Caco-2 (cell line): ENCODE data around the gene SPPL2B. TPM values are rescaled to one million over a fixed set of nuclear protein-coding genes. Genes with fewer than 3 reads are reported as not detected.
A peak's percentile ranks its signal among the peaks of the same experiment; 100 is the strongest.

Experiments used
- BruUV-seq: library from RNA; stranded (reverse); fragments of 400-500 nt; replicated peaks from 2 replicates; lab custom pipeline; 2021; lab: Mats Ljungman, UMichigan
- CTCF ChIA-PET: fragments of 300-600 bp; sonication (Branson Sonifier 250); formaldehyde crosslinking; loops from one replicate; lab custom pipeline; 2022; ENCODE audit warnings: antibody characterized with exemption; lab: Charles Lee
- POLR2A ChIA-PET: fragments of 300-600 bp; sonication (Branson Sonifier 250); formaldehyde crosslinking; loops from one replicate; lab custom pipeline; 2022; ENCODE audit warnings: antibody characterized with exemption; lab: Charles Lee
- DNase-seq, 2 experiments: peaks; one replicate each; pipeline versions ENCODE4 v3.0.0 to v3.0.0-alpha.2; 2020 to 2022
- H3K27me3 ChIP-seq: replicated peaks from 2 replicates; pipeline ENCODE4 v1.6.0; 2011; ENCODE audit warnings: low read length; ENCODE audit not compliant: control insufficient read depth, insufficient read depth
- H3K36me3 ChIP-seq: 2 replicates; pipeline ENCODE4 v1.5.1; 2011; ENCODE audit warnings: low read length; ENCODE audit not compliant: control insufficient read depth, insufficient read depth
- H3K4me1 ChIP-seq: fragments of 250-450 bp; sonication (Bioruptor Pico); 2 replicates; pipeline ENCODE4 v1.5.1; 2020; ENCODE audit warnings: mild to moderate bottlenecking
- H3K4me3 ChIP-seq: 2 replicates; pipeline ENCODE4 v1.5.1; 2011; ENCODE audit warnings: low read depth, mild to moderate bottlenecking, control low read depth, low read length
- H3K9me3 ChIP-seq: fragments of 250-450 bp; sonication (Bioruptor Pico); 2 replicates; pipeline ENCODE4 v1.5.1; 2020; ENCODE audit warnings: mild to moderate bottlenecking, moderate library complexity
- H3K27ac Mint-ChIP-seq: one replicate; pipeline ENCODE4 v1.8.0; 2022; ENCODE audit warnings: mixed read lengths; ENCODE audit not compliant: unreplicated experiment
- H3K27me3 Mint-ChIP-seq: one replicate; pipeline ENCODE4 v1.8.0; 2022; ENCODE audit warnings: mixed read lengths; ENCODE audit not compliant: insufficient read depth, unreplicated experiment
- H3K36me3 Mint-ChIP-seq: one replicate; pipeline ENCODE4 v1.8.0; 2022; ENCODE audit warnings: mild to moderate bottlenecking, mixed read lengths; ENCODE audit not compliant: insufficient read depth, unreplicated experiment
- H3K4me1 Mint-ChIP-seq: one replicate; pipeline ENCODE4 v1.8.0; 2022; ENCODE audit warnings: low read depth, mixed read lengths; ENCODE audit not compliant: unreplicated experiment
- H3K4me3 Mint-ChIP-seq: one replicate; pipeline ENCODE4 v1.8.0; 2022; ENCODE audit warnings: mild to moderate bottlenecking, moderate library complexity, mixed read lengths; ENCODE audit not compliant: unreplicated experiment
- H3K9me3 Mint-ChIP-seq: one replicate; pipeline ENCODE4 v1.8.0; 2022; ENCODE audit warnings: mixed read lengths; ENCODE audit not compliant: unreplicated experiment
- intact Hi-C: fragments of 100-400 bp; cut with micrococcal nuclease; formaldehyde crosslinking; loops from one replicate; pipeline ENCODE4 v1.10.0; 2022; ENCODE audit not compliant: unreplicated experiment
- total RNA-seq: library from RNA; stranded (reverse); gene quantifications from 2 replicates; pipeline ENCODE4 v1.2.3, GENCODE V29; 2022
- TF ChIP-seq, protein P1 (sequence below), 2 experiments: fragments of 200-600 bp in 1 of 2; IDR thresholded peaks; 1 replicate in 1 of 2; 2 replicates in 1 of 2; pipeline versions ENCODE4 v1.5.1 to v1.8.0; 2011 to 2022; ENCODE audit warnings: antibody characterized with exemption in 1 of 2, control low read depth in 1 of 2, inconsistent platforms in 1 of 2, low read depth in 1 of 2, low read length in 1 of 2, mild to moderate bottlenecking in 1 of 2, moderate library complexity in 1 of 2; ENCODE audit not compliant: insufficient read depth in 1 of 2, severe bottlenecking in 1 of 2, unreplicated experiment in 1 of 2

The SPPL2B gene
- total RNA-seq, 1 experiment from 2014 or later = 92.3 TPM

GRCh38 chr19:2315818-2316353 lies 12.6 kb upstream of the SPPL2B start:
- CTCF ChIA-PET = interaction anchor here (0.8 to 1.2 kb wide), 2 partner anchors 15 to 160 kb away, joined by 3 to 7 read pairs; no protein-coding TSS in a partner anchor
- H3K27me3 Mint-ChIP-seq = no peaks in the 10 kb centered on the region
- no peaks in the 10 kb centered on the region for H3K27me3 ChIP-seq
- peaks cover 5% of the 10 kb centered on the region for H3K36me3 Mint-ChIP-seq
- intact Hi-C loops = loop anchor here (5.0 kb wide), 1 partner anchor 79 kb away; the partner anchor contains the start of genes PLEKHJ1 and SF3A2
- no peaks in the 10 kb centered on the region for H3K4me1 Mint-ChIP-seq
- TF ChIP-seq, protein P1, sequence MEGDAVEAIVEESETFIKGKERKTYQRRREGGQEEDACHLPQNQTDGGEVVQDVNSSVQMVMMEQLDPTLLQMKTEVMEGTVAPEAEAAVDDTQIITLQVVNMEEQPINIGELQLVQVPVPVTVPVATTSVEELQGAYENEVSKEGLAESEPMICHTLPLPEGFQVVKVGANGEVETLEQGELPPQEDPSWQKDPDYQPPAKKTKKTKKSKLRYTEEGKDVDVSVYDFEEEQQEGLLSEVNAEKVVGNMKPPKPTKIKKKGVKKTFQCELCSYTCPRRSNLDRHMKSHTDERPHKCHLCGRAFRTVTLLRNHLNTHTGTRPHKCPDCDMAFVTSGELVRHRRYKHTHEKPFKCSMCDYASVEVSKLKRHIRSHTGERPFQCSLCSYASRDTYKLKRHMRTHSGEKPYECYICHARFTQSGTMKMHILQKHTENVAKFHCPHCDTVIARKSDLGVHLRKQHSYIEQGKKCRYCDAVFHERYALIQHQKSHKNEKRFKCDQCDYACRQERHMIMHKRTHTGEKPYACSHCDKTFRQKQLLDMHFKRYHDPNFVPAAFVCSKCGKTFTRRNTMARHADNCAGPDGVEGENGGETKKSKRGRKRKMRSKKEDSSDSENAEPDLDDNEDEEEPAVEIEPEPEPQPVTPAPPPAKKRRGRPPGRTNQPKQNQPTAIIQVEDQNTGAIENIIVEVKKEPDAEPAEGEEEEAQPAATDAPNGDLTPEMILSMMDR (IDR thresholded peaks at IDR 0.05; ENCODE audit: insufficient read depth in 1 of 2, low read depth in 1 of 2, low read length in 1 of 2, severe bottlenecking in 1 of 2, unreplicated experiment in 1 of 2) = peak; percentile 38 to 57
- no peak overlapping the region for H3K27ac Mint-ChIP-seq
- H3K36me3 ChIP-seq = no peaks in the 10 kb centered on the region
- H3K4me3 Mint-ChIP-seq = no peak overlapping the region
- no peak overlapping the region for H3K4me3 ChIP-seq
- H3K9me3 Mint-ChIP-seq = peaks cover 13% of the 10 kb centered on the region
- POLR2A ChIA-PET = no interaction called here
- BruUV-seq = no TSS peak
- DNase-seq = peak in 1 of 2 experiments; percentile 61
- H3K4me1 ChIP-seq = no peaks in the 10 kb centered on the region
- H3K9me3 ChIP-seq = no peaks in the 10 kb centered on the region

- Mint-ChIP-seq H3K36me3 (peaks cover 5% of the 10 kb centered on the region), H3K4me1 (no peaks in the 10 kb centered on the region), H3K9me3 (peaks cover 13% of the 10 kb centered on the region), H3K27ac (no peak overlapping the region), H3K27me3 (no peaks in the 10 kb centered on the region), H3K4me3 (no peak overlapping the region)
- Histone ChIP-seq H3K4me1 (no peaks in the 10 kb centered on the region), H3K27me3 (no peaks in the 10 kb centered on the region), H3K9me3 (no peaks in the 10 kb centered on the region), H3K4me3 (no peak overlapping the region), H3K36me3 (no peaks in the 10 kb centered on the region)
- no TSS peak for BruUV-seq
- POLR2A ChIA-PET = no interaction called here
- intact Hi-C loops = loop anchor here (5.0 kb wide), 1 partner anchor 80 kb away; the partner anchor contains the start of genes PLEKHJ1 and SF3A2
- TF ChIP-seq, protein P1 (IDR thresholded peaks at IDR 0.05; ENCODE audit: insufficient read depth in 1 of 2, low read depth in 1 of 2, low read length in 1 of 2, severe bottlenecking in 1 of 2, unreplicated experiment in 1 of 2) = no peak
- DNase-seq = no peak
- CTCF ChIA-PET = interaction anchor here (0.6 kb wide), 1 partner anchor 73 kb away, joined by 5 read pairs; no protein-coding TSS in a partner anchor
Observed at GRCh38 chr19:2317300-2317699, 11.2 kb upstream of the SPPL2B start.

GRCh38 chr19:2317756-2318155 lies 10.7 kb upstream of the SPPL2B start:
- ChIA-PET POLR2A (no interaction called here), CTCF (no interaction called here)
- H3K4me1 ChIP-seq = no peaks in the 10 kb centered on the region
- Mint-ChIP-seq H3K27ac (no peak overlapping the region), H3K36me3 (peaks cover 6% of the 10 kb centered on the region), H3K27me3 (no peaks in the 10 kb centered on the region), H3K9me3 (peaks cover 13% of the 10 kb centered on the region), H3K4me1 (no peaks in the 10 kb centered on the region), H3K4me3 (no peak overlapping the region)
- intact Hi-C loops = loop anchor here (5.0 kb wide), 1 partner anchor 80 kb away; the partner anchor contains the start of genes PLEKHJ1 and SF3A2
- no TSS peak for BruUV-seq
- no peaks in the 10 kb centered on the region for H3K9me3 ChIP-seq
- DNase-seq = no peak
- no peak overlapping the region for H3K4me3 ChIP-seq
- no peaks in the 10 kb centered on the region for H3K27me3 ChIP-seq
- no peaks in the 10 kb centered on the region for H3K36me3 ChIP-seq
- TF ChIP-seq, protein P1 (IDR thresholded peaks at IDR 0.05; ENCODE audit: insufficient read depth in 1 of 2, low read depth in 1 of 2, low read length in 1 of 2, severe bottlenecking in 1 of 2, unreplicated experiment in 1 of 2) = no peak
